Neuronal stem cell (in vitro differentiated cells): ENCODE results near the gene HDAC7.

ENCODE experiments used
- DNase-seq: peaks from one replicate; pipeline ENCODE4 v3.0.0-alpha.2; 2013; ENCODE audit warnings: low spot score
- H2AFZ ChIP-seq: one replicate; pipeline ENCODE4 v1.6.1; 2013; ENCODE audit warnings: mild to moderate bottlenecking, low read length, inconsistent platforms
- H2AK5ac ChIP-seq: 2 replicates; pipeline ENCODE4 v1.6.1; 2013; ENCODE audit warnings: low read depth, mild to moderate bottlenecking, inconsistent platforms, low read length, moderate library complexity, mixed read lengths
- H2BK120ac ChIP-seq: 2 replicates; pipeline ENCODE4 v1.6.1; 2013; ENCODE audit warnings: low read depth, mild to moderate bottlenecking, inconsistent platforms, low read length, moderate library complexity, mixed read lengths
- H2BK12ac ChIP-seq: one replicate; pipeline ENCODE4 v1.6.1; 2013; ENCODE audit warnings: low read length, inconsistent platforms
- H2BK15ac ChIP-seq: 2 replicates; pipeline ENCODE4 v1.6.1; 2013; ENCODE audit warnings: mild to moderate bottlenecking, low read length, inconsistent platforms, mixed read lengths
- H2BK5ac ChIP-seq: one replicate; pipeline ENCODE4 v1.6.1; 2013; ENCODE audit warnings: inconsistent platforms, mild to moderate bottlenecking, low read length, moderate library complexity
- H3K14ac ChIP-seq: one replicate; pipeline ENCODE4 v1.6.1; 2013; ENCODE audit warnings: low read length, inconsistent platforms
- H3K18ac ChIP-seq: 2 replicates; pipeline ENCODE4 v1.6.1; 2013; ENCODE audit warnings: low read length, inconsistent platforms
- H3K23ac ChIP-seq: 2 replicates; pipeline ENCODE4 v1.6.1; 2013; ENCODE audit warnings: low read depth, mild to moderate bottlenecking, mixed read lengths, low read length, inconsistent platforms; ENCODE audit not compliant: poor library complexity
- H3K27ac ChIP-seq: replicated peaks from 3 replicates; pipeline ENCODE4 v1.5.1; 2013; ENCODE audit warnings: low read length, inconsistent platforms
- H3K27me3 ChIP-seq, 3 experiments: 2 replicates each; pipeline ENCODE4 v1.6.1; 2013; ENCODE audit warnings: low read length in 3 of 3, mild to moderate bottlenecking in 2 of 3, inconsistent platforms in 1 of 3, low read depth in 1 of 3, mixed read lengths in 1 of 3, moderate library complexity in 1 of 3; ENCODE audit not compliant: control insufficient read depth in 3 of 3, insufficient read depth in 3 of 3
- H3K36me3 ChIP-seq, 2 donors: replicated peaks in 1 of 2; 2 replicates each; pipeline ENCODE4 v1.6.1; 2013; ENCODE audit warnings: low read length in 2 of 2; ENCODE audit not compliant: control insufficient read depth in 2 of 2, insufficient read depth in 2 of 2
- H3K4ac ChIP-seq: 2 replicates; pipeline ENCODE4 v1.6.1; 2013; ENCODE audit warnings: inconsistent platforms, mild to moderate bottlenecking, low read length, moderate library complexity
- H3K4me1 ChIP-seq, 2 donors: 1 replicate in 1 of 2; 2 replicates in 1 of 2; pipeline ENCODE4 v1.6.1; 2013; ENCODE audit warnings: low read length in 2 of 2, low read depth in 1 of 2; ENCODE audit not compliant: control insufficient read depth in 2 of 2, insufficient read depth in 1 of 2
- H3K4me2 ChIP-seq: one replicate; pipeline ENCODE4 v1.6.1; 2013; ENCODE audit warnings: mild to moderate bottlenecking, low read length, inconsistent platforms; ENCODE audit not compliant: insufficient read depth, poor library complexity, severe bottlenecking
- H3K4me3 ChIP-seq, 2 donors: 2 replicates each; pipeline ENCODE4 v1.5.1; 2013; ENCODE audit warnings: low read length in 2 of 2, mild to moderate bottlenecking in 2 of 2, inconsistent platforms in 1 of 2, moderate library complexity in 1 of 2
- H3K79me1 ChIP-seq: one replicate; pipeline ENCODE4 v1.6.1; 2013; ENCODE audit warnings: low read depth, mild to moderate bottlenecking, inconsistent platforms, low read length, moderate library complexity
- H3K9ac ChIP-seq: one replicate; pipeline ENCODE4 v1.6.1; 2013; ENCODE audit warnings: mild to moderate bottlenecking, low read depth, low read length, inconsistent platforms; ENCODE audit not compliant: poor library complexity
- H3K9me3 ChIP-seq, 2 donors: replicated peaks in 1 of 2; 2 replicates each; pipeline versions ENCODE3 to v1.6.1; 2013; ENCODE audit warnings: low read length in 2 of 2, mild to moderate bottlenecking in 2 of 2, inconsistent platforms in 1 of 2, low read depth in 1 of 2, mixed read lengths in 1 of 2, moderate library complexity in 1 of 2; ENCODE audit not compliant: control insufficient read depth in 2 of 2, insufficient read depth in 1 of 2
- H4K8ac ChIP-seq: one replicate; pipeline ENCODE4 v1.6.1; 2013; ENCODE audit warnings: low read depth, mild to moderate bottlenecking, inconsistent platforms, low read length, moderate library complexity
- H4K91ac ChIP-seq: one replicate; pipeline ENCODE4 v1.6.1; 2013; ENCODE audit warnings: low read length, low read depth, mild to moderate bottlenecking, inconsistent platforms; ENCODE audit not compliant: poor library complexity
- WGBS, 2 donors: extraction: QIAGEN DNeasy Blood & Tissue Kit; methylation state at CpG; one replicate each; pipeline ENCODE4 v1.1.7; 2013; ENCODE audit warnings: missing lambda C conversion rate in 2 of 2, mixed read lengths in 1 of 2; ENCODE audit not compliant: insufficient read length in 2 of 2, insufficient replicate concordance in 1 of 2; ENCODE audit errors: extremely low coverage in 2 of 2; 5-methylcytosine and 5-hydroxymethylcytosine counted together

HDAC7 gene

GRCh38 chr12:47834199-47834903 is 14.6 kb upstream of the HDAC7 start:
- H3K36me3 ChIP-seq = no peaks in the 10 kb centered on the region
- no peak overlapping the region for H2AFZ ChIP-seq
- H2BK5ac ChIP-seq = peak overlapping the region; percentile 0
- peak overlapping the region; percentile 5 for H3K4ac ChIP-seq
- H3K4me3 ChIP-seq = no peak overlapping the region
- no peak overlapping the region for H2BK12ac ChIP-seq
- peaks cover 7 to 31% of the 10 kb centered on the region in 2 donors for H3K4me1 ChIP-seq
- H3K79me1 ChIP-seq = no peaks in the 10 kb centered on the region
- H2AK5ac ChIP-seq = peak overlapping the region; percentile 88
- no peak overlapping the region for H2BK15ac ChIP-seq
- no peak overlapping the region for H2BK120ac ChIP-seq
- peak overlapping the region; percentile 88 for H3K18ac ChIP-seq
- H3K4me2 ChIP-seq = no peak overlapping the region
- WGBS, 2 donors = no CpG with 5 or more reads among the region's 8 CpGs
- H4K91ac ChIP-seq = no peak overlapping the region
- no peak overlapping the region for H3K9ac ChIP-seq
- no peak overlapping the region for H3K14ac ChIP-seq
- no peaks in the 10 kb centered on the region for H3K9me3 ChIP-seq
- no peak overlapping the region for H4K8ac ChIP-seq
- peak overlapping the region; percentile 10 for H3K23ac ChIP-seq
- peaks cover 0 to 2% (median 0%) of the 10 kb centered on the region in 3 experiments for H3K27me3 ChIP-seq
- no peak overlapping the region for H3K27ac ChIP-seq
- DNase-seq = no peak

DNA sequence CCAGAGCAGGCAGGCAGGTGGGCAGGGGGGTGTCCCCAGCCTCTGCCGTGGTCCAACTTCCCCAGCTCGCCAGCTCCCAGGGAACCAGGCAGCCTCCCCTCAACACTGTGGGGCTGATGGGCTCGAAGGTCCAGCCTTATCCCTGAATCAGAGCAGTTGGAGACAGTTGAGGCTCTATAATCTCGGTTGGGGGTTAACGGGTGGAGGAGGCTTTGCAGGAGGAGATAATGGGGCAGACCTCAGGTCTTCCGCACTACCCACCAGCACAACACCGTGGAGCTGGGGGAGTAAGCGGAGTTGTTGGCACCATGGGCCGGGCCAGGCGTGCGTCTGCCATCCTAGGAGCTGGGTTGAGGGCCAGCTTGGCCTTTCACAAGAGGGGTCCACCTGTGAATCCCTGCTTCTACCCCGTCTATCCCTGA is 13.9 kb upstream of the HDAC7 start:
- no peak for DNase-seq
- H2BK5ac ChIP-seq = no peak overlapping the region
- no peaks in the 10 kb centered on the region for H3K79me1 ChIP-seq
- no peaks in the 10 kb centered on the region for H3K9me3 ChIP-seq
- no peak overlapping the region for H4K8ac ChIP-seq
- H2BK12ac ChIP-seq = peak overlapping the region; percentile 51
- no peaks in the 10 kb centered on the region for H3K27me3 ChIP-seq
- H2BK120ac ChIP-seq = no peak overlapping the region
- no peak overlapping the region for H3K23ac ChIP-seq
- no CpG with 5 or more reads among the region's 12 CpGs for WGBS, 2 donors
- no peak overlapping the region for H3K4me3 ChIP-seq
- H3K9ac ChIP-seq = no peak overlapping the region
- H3K4me2 ChIP-seq = no peak overlapping the region
- no peak overlapping the region for H3K27ac ChIP-seq
- H3K18ac ChIP-seq = peak overlapping the region; percentile 57
- peak overlapping the region; percentile 84 for H2BK15ac ChIP-seq
- H3K4me1 ChIP-seq = peaks cover 12 to 37% of the 10 kb centered on the region in 2 donors
- H4K91ac ChIP-seq = no peak overlapping the region
- peak overlapping the region; percentile 10 for H3K14ac ChIP-seq
- H2AFZ ChIP-seq = no peak overlapping the region
- H3K4ac ChIP-seq = no peak overlapping the region
- peak overlapping the region; percentile 70 for H2AK5ac ChIP-seq
- no peaks in the 10 kb centered on the region for H3K36me3 ChIP-seq

- H4K91ac ChIP-seq = no peak overlapping the region
- H2AFZ ChIP-seq = no peak overlapping the region
- peak overlapping the region; percentile 60 for H2BK12ac ChIP-seq
- H2BK5ac ChIP-seq = peak overlapping the region; percentile 27
- no peak overlapping the region for H4K8ac ChIP-seq
- no peak overlapping the region for H3K9ac ChIP-seq
- H3K4ac ChIP-seq = no peak overlapping the region
- H3K4me1 ChIP-seq = peaks cover 14 to 37% of the 10 kb centered on the region in 2 donors
- H2BK120ac ChIP-seq = peak overlapping the region; percentile 28
- H3K4me3 ChIP-seq = no peak overlapping the region
- WGBS, 2 donors = no CpG with 5 or more reads among the region's 13 CpGs
- no peak overlapping the region for H3K4me2 ChIP-seq
- no peak overlapping the region for H3K14ac ChIP-seq
- DNase-seq = no peak
- peak overlapping the region; percentile 79 for H2BK15ac ChIP-seq
- H3K36me3 ChIP-seq = no peaks in the 10 kb centered on the region
- H3K9me3 ChIP-seq = no peaks in the 10 kb centered on the region
- H3K18ac ChIP-seq = peak overlapping the region; percentile 19
- H2AK5ac ChIP-seq = peak overlapping the region; percentile 68
- H3K27me3 ChIP-seq = no peaks in the 10 kb centered on the region
- H3K27ac ChIP-seq = no peak overlapping the region
- no peaks in the 10 kb centered on the region for H3K79me1 ChIP-seq
- peak overlapping the region; percentile 8 for H3K23ac ChIP-seq
These were observed 12.7 kb upstream of the HDAC7 start for GRCh38 chr12:47832263-47832933.

- H2BK120ac ChIP-seq = no peak overlapping the region
- H3K23ac ChIP-seq = no peak overlapping the region
- no CpG with 5 or more reads among the region's 4 CpGs for WGBS, 2 donors
- H2BK15ac ChIP-seq = no peak overlapping the region
- no peak overlapping the region for H3K18ac ChIP-seq
- no peak overlapping the region for H3K9ac ChIP-seq
- H3K4ac ChIP-seq = no peak overlapping the region
- H3K27ac ChIP-seq = no peak overlapping the region
- H3K4me3 ChIP-seq = no peak overlapping the region
- H3K14ac ChIP-seq = no peak overlapping the region
- H3K4me1 ChIP-seq = peaks cover 13% of the 10 kb centered on the region in 2 donors
- H2AK5ac ChIP-seq = no peak overlapping the region
- no peaks in the 10 kb centered on the region for H3K79me1 ChIP-seq
- H3K36me3 ChIP-seq = no peaks in the 10 kb centered on the region
- H2BK5ac ChIP-seq = no peak overlapping the region
- no peak overlapping the region for H3K4me2 ChIP-seq
- no peak overlapping the region for H4K8ac ChIP-seq
- H3K27me3 ChIP-seq = no peaks in the 10 kb centered on the region
- no peak overlapping the region for H2BK12ac ChIP-seq
- H2AFZ ChIP-seq = peak overlapping the region; percentile 91
- no peak overlapping the region for H4K91ac ChIP-seq
- no peak for DNase-seq
- H3K9me3 ChIP-seq = no peaks in the 10 kb centered on the region
These were observed 9.9 kb upstream of the HDAC7 start for GRCh38 chr12:47829584-47829983.
